GM18909 (cell line): ENCODE results near the gene FASTKD1.
A peak's percentile ranks its signal among the peaks of the same experiment; 100 is the strongest.
"Not testable (repeated sequence)": the region's sequence is repeated elsewhere in the genome, so short reads cannot be mapped to it uniquely, and the experiment has no call there.

Experiments
- ATAC-seq: cut with Tn5 transposase; IDR thresholded peaks from one replicate; pipeline ENCODE4 v1.9.1; 2021; ENCODE audit warnings: mild to moderate bottlenecking; ENCODE audit not compliant: unreplicated experiment, poor library complexity

Gene FASTKD1, protein sequence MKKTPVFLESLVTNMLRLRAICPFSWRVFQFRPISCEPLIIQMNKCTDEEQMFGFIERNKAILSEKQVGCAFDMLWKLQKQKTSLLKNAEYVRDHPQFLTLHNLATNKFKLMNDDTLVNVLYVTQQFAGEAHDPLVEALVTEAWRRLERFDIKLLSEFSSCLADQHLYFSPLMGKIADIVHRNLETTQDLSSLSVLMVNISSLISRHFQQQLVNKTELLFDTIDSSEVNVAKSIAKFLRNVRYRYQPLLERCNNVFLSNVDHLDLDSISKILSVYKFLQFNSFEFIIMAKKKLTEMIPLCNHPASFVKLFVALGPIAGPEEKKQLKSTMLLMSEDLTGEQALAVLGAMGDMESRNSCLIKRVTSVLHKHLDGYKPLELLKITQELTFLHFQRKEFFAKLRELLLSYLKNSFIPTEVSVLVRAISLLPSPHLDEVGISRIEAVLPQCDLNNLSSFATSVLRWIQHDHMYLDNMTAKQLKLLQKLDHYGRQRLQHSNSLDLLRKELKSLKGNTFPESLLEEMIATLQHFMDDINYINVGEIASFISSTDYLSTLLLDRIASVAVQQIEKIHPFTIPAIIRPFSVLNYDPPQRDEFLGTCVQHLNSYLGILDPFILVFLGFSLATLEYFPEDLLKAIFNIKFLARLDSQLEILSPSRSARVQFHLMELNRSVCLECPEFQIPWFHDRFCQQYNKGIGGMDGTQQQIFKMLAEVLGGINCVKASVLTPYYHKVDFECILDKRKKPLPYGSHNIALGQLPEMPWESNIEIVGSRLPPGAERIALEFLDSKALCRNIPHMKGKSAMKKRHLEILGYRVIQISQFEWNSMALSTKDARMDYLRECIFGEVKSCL

GRCh38 chr2:169573160-169573973, at the start of gene FASTKD1:
FASTKD1 (minus strand) TSS chr2:169573865; CDS start chr2:169572029, 1,836 bp downstream.
- peak; percentile 97 for ATAC-seq

GRCh38 chr2:169623235-169623634, 49.6 kb upstream of the FASTKD1 start:
- no peak for ATAC-seq

- ATAC-seq = no peak
These were observed 46.8 kb upstream of the FASTKD1 start for GRCh38 chr2:169620509-169620908.

DNA sequence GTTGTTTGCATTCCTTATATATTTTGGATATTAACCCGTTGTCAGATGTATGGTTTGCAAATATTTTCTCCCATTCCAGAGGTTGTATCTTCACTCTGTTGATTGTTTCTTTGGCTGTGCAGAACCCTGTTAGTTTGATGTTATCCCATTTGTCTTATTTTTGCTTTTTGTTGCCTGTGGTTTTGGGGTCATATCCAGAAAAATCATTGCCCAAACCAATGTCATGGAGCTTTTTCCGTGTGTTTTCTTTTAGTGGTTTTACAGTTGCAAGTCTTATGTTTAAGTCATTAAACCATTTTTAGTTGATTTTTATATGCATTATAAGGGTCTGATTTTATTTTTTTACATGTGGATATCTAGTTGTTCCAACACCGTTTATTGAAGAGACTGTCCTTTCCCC, 46.3 kb upstream of the FASTKD1 start:
- no peak for ATAC-seq

DNA sequence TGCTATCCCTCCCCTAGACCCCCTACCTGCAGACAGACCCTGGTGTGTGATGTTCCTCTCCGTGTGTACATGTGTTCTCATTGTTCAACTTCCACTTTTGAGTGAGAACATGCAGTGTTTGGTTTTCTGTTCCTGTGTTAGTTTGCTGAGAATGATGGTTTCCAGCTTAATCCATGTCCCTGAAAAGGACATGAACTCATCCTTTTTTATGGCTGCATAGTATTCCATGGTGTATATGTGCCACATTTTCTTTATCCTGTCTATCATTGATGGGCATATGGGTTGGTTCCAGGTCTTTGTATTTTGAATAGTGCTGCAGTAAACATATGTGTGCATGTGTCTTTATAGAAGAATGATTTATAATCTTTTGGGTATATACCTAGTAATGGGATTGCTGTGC, 42.3 kb upstream of the FASTKD1 start:
- not testable (repeated sequence) for ATAC-seq

- ATAC-seq = no peak
These were observed 40.2 kb upstream of the FASTKD1 start for GRCh38 chr2:169613876-169614275.

GRCh38 chr2:169609264-169609663, 35.6 kb upstream of the FASTKD1 start:
- ATAC-seq = no peak

GRCh38 chr2:169599568-169599967, 25.9 kb upstream of the FASTKD1 start:
- no peak for ATAC-seq

DNA sequence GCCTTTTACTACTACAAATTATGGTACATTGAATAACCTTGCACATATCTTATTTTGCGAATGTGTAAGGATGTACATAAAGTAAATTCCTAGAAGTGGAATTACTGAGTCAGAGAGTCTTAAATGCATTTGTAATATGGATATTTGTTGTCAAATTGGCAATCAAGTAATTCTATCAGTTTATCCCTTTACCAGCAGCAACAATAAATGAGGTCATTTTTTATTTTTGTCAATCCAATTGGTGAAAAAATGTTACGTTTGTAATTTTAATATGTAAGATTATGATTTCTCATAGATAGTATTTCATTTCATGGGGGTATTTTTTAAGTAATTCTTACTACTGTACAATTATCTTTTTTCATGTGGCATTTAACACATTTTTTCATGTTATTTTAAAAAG, 25.3 kb upstream of the FASTKD1 start:
- ATAC-seq = no peak

- not testable (repeated sequence) for ATAC-seq
These were observed 22.9 kb upstream of the FASTKD1 start for GRCh38 chr2:169596546-169596945.

- no peak for ATAC-seq
These were observed 17.1 kb upstream of the FASTKD1 start for GRCh38 chr2:169590804-169591203.

DNA sequence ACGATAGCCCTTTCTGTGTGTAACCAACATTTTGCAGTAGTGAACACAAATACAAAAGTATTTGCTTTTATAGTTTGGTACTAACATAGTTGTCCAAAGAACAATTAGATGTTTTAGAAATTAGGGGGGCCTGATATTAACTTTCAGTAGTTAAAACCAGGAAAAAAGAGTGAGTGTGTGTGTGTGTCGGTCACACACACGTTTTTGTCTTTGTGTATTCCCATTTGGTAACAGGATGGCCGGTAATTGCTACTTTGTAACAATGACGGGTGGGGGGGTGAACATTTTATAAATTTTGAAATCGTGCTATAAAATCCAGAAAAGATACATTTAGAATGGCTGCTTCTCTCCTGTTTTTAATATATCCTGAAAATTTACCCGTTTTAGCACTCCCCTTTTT, 12.0 kb upstream of the FASTKD1 start:
- no peak for ATAC-seq

DNA sequence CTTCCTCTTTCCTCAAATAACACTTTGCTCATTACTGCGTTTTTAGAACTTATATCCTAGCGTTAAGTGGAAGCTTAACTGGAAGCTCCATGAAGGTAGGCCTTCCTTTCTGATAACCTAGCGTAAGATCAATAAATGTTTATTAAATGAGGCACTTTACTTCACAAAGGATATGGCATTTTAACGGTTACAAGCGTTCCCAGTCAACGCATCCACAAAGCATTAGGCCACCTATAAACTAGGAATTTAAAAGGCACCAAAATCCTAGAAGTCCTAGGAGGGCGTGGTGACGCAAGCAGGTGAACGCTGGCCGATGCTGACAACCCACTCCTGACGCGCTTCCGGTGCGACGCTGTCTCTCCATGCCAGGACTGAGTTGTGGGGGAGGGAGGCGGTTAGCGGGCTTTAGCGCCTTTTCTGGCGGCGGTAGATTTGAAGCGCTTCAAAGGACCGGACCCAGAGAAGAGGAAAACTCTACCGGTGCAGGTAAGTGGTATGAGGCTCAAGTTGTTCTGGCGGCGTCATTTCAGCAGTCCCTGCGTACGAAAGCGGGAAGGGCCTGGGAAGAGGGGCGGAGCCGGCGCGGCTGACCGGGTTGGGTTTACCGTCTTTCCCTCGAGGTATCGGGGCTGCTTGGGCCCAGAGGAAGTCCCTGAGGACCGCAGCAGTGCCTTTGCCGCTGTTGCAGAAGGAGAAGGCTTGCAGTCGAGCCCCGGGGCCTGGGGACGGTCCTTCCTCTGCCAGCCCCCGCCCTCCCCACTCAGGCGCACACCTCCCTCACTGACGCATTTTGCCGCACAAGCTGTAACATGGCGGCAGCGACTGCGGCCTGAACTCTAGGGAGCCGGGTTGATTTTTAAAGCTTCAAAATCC, 10.6 kb upstream of the FASTKD1 start, which contains the start of gene PPIG:
Gene PPIG (plus strand): TSS at position 347 of the 873 bp plus-strand sequence. CDS start 19,691 bp downstream, outside the sequence.
- peak; percentile 91 for ATAC-seq

GRCh38 chr2:169583518-169583917, 9.9 kb upstream of the FASTKD1 start:
- no peak for ATAC-seq

DNA sequence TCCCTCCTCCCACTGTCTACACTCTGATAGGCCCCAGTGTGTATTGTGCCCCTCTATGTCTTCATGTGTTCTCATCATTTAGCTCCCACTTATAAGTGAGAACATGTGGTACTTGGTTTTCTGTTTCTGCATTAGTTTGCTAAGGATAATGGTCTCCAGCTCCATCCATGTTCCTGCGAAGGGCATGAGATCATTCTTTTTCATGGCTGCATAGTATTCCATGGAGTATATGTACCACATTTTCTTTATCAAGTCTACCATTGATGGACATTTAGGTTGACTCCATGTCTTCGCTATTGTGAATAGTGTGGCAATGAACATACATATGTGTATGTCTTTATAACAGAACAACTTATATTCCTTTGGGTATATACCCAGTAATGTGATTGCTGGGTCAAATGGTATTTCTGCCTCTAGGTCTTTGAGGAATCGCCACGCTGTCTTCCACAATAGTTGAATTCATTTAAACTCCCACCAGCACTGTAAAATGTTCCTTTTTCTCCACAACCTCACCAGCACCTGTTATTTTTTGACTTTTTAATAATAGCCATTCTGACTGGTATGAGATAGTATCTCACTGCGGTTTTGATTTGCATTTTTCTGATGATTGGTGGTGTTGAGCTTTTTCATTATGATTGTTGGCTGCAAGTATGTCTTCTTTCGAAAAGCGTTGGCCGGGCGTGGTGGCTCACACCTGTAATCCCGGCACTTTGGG, 9.0 kb upstream of the FASTKD1 start:
- not testable (repeated sequence) for ATAC-seq

DNA sequence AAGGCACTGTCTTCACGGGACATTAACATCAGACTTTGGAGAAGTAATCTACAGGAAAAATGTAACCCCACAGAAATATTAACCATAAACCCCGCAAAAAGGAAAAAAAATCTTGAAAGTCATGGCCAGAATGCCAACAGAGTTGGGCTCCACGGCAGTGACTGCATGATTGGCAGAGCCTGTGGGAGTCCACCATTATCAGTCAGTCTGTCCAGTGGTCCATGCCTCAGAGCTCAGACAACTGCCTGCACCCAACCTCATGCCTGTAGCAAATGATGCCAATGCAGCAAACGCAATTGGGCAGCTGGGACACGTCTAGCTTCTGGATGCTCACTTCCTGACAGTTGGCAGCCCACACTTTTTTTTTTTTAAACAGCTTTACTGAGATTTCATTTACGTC, 5.4 kb upstream of the FASTKD1 start:
- no peak for ATAC-seq

- not testable (repeated sequence) for ATAC-seq
These were observed 1.6 kb upstream of the FASTKD1 start for GRCh38 chr2:169575264-169575663.

GRCh38 chr2:169574539-169574938, 874 bp upstream of the FASTKD1 start:
- ATAC-seq = not testable (repeated sequence)

DNA sequence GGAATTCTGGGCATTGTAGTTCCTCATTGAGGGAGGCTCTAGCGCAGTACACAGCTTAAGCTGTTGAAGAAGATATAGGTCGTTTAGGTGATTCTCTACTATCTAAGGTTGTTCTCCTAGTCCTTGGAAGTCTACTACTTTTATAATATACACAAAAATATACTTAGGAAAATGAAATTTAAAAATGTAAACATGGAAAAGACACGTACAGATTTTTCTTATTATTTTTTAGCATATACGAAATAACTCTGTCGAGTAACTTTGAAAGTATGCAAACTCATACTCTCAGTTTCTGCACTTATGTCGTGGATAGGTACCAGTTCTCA, 272 bp upstream of the FASTKD1 start:
- no peak for ATAC-seq
